ENCODE measurements around the gene F12. TPM values are rescaled to one million over a fixed set of nuclear protein-coding genes. Genes with fewer than 3 reads are reported as not detected.
A peak's percentile ranks its signal among the peaks of the same experiment; 100 is the strongest.

Gene F12
- total RNA-seq, 2 donors from 2014 or later = 0.95 to 2.9 TPM

DNA sequence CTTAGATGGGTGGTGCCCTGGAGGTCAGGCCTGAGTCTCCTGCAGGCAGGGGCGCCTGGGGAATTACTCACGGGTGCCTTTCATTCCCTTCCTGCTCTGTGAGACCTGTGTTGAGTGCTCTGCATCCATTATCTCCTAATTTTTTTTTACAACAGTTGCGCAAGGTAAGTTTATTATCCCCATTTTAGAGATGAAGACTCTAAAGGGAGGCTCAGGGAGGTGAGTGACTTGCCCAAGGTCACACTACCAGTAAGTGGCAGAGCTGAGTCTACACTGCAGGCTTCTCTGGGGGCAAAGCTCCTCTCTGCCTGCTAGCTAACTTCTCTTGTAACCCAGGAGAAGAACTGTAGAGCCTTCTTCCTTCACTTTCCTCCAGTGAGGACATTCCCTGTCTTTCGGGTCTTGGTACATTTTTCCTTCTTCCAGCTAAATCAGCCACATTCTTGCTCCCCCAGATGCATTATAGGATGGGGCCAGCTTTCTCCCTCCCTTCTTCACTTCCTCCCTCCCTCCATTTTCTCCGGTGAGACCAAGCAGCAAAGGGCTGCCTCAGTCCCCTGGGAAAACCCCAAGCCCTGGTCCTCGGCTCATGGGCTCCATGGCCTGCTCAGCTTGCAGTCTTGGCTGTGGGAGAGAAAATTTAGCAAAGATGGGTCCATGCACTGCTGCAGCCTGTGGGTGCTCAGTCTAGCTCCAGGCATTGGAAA lies 39.0 kb upstream of the F12 start:
- TF ChIP-seq CTCF (conservative IDR thresholded peaks at IDR 0.05) = no peak

GRCh38 chr5:177447611-177448243 lies 38.4 kb upstream of the F12 start:
- Mint-ChIP-seq H3K9me3 (no peaks in the 10 kb centered on the region), H3K27ac (no peak overlapping the region), H3K27me3 (ENCODE audit: insufficient read depth) (peaks cover 65% of the 10 kb centered on the region), H3K4me1 (peaks cover 8% of the 10 kb centered on the region), H3K36me3 (ENCODE audit: low read depth) (no peaks in the 10 kb centered on the region), H3K4me3 (peak overlapping the region; percentile 47)
- H3K4me3 ChIP-seq (ENCODE audit: low read length) = peak overlapping the region; percentile 67
- H3K36me3 ChIP-seq (ENCODE audit: control insufficient read depth, insufficient read depth, low read length) = peaks cover 5% of the 10 kb centered on the region
- no peak overlapping the region for H3K9ac ChIP-seq (ENCODE audit: extremely low read depth, low read length, poor library complexity, severe bottlenecking)
- TF ChIP-seq CTCF (conservative IDR thresholded peaks at IDR 0.05) = no peak
- H3K9me3 ChIP-seq (ENCODE audit: control insufficient read depth, low read length) = no peaks in the 10 kb centered on the region
- H3K27me3 ChIP-seq (ENCODE audit: control insufficient read depth, insufficient read depth, low read length, poor library complexity, severe bottlenecking) = peaks cover 13% of the 10 kb centered on the region
- 29 to 42% methylated on average over 8 to 23 of the region's 23 CpGs for WGBS, 2 experiments (ENCODE audit: insufficient coverage in 1 of 2, insufficient read length in 1 of 2)
- DNase-seq = peak; percentile 92
- peak overlapping the region; percentile 91 for H3K27ac ChIP-seq (ENCODE audit: low read depth, low read length)
- peaks cover 3% of the 10 kb centered on the region for H3K4me1 ChIP-seq (ENCODE audit: control insufficient read depth, insufficient read depth, low read length)

More for the DNA sequence above, 39.0 kb upstream of the F12 start:
- H3K4me3 ChIP-seq (ENCODE audit: low read length) = no peak overlapping the region
- peaks cover 8% of the 10 kb centered on the region for H3K4me1 Mint-ChIP-seq
- H3K27ac Mint-ChIP-seq = no peak overlapping the region
- DNase-seq = no peak
- H3K4me1 ChIP-seq (ENCODE audit: control insufficient read depth, insufficient read depth, low read length) = peaks cover 3% of the 10 kb centered on the region
- no peaks in the 10 kb centered on the region for H3K36me3 Mint-ChIP-seq (ENCODE audit: low read depth)
- no peaks in the 10 kb centered on the region for H3K9me3 Mint-ChIP-seq
- H3K9ac ChIP-seq (ENCODE audit: extremely low read depth, low read length, poor library complexity, severe bottlenecking) = no peak overlapping the region
- peaks cover 72% of the 10 kb centered on the region for H3K27me3 Mint-ChIP-seq (ENCODE audit: insufficient read depth)
- 87 to 95% methylated on average over 3 to 6 of the region's 6 CpGs for WGBS, 2 experiments (ENCODE audit: insufficient coverage in 1 of 2, insufficient read length in 1 of 2)
- H3K27me3 ChIP-seq (ENCODE audit: control insufficient read depth, insufficient read depth, low read length, poor library complexity, severe bottlenecking) = peaks cover 13% of the 10 kb centered on the region
- H3K36me3 ChIP-seq (ENCODE audit: control insufficient read depth, insufficient read depth, low read length) = peaks cover 5% of the 10 kb centered on the region
- peak overlapping the region; percentile 91 for H3K27ac ChIP-seq (ENCODE audit: low read depth, low read length)
- peak overlapping the region; percentile 47 for H3K4me3 Mint-ChIP-seq
- no peaks in the 10 kb centered on the region for H3K9me3 ChIP-seq (ENCODE audit: control insufficient read depth, low read length)

GRCh38 chr5:177447066-177447610 lies 37.8 kb upstream of the F12 start:
- no peak overlapping the region for H3K27ac Mint-ChIP-seq
- DNase-seq = peak; percentile 86
- Histone ChIP-seq H3K4me3 (ENCODE audit: low read length) (peak overlapping the region; percentile 80), H3K9me3 (ENCODE audit: control insufficient read depth, low read length) (no peaks in the 10 kb centered on the region), H3K4me1 (ENCODE audit: control insufficient read depth, insufficient read depth, low read length) (peaks cover 3% of the 10 kb centered on the region), H3K9ac (ENCODE audit: extremely low read depth, low read length, poor library complexity, severe bottlenecking) (peak overlapping the region; percentile 38), H3K27me3 (ENCODE audit: control insufficient read depth, insufficient read depth, low read length, poor library complexity, severe bottlenecking) (peaks cover 13% of the 10 kb centered on the region), H3K36me3 (ENCODE audit: control insufficient read depth, insufficient read depth, low read length) (peaks cover 5% of the 10 kb centered on the region), H3K27ac (ENCODE audit: low read depth, low read length) (peak overlapping the region; percentile 91)
- H3K9me3 Mint-ChIP-seq = no peaks in the 10 kb centered on the region
- peaks cover 60% of the 10 kb centered on the region for H3K27me3 Mint-ChIP-seq (ENCODE audit: insufficient read depth)
- WGBS, 2 experiments (ENCODE audit: insufficient coverage in 1 of 2, insufficient read length in 1 of 2) = 0 to 1% methylated on average over 5 to 29 of the region's 52 CpGs
- TF ChIP-seq CTCF (conservative IDR thresholded peaks at IDR 0.05) = no peak
- H3K4me3 Mint-ChIP-seq = peak overlapping the region; percentile 47
- peaks cover 8% of the 10 kb centered on the region for H3K4me1 Mint-ChIP-seq
- H3K36me3 Mint-ChIP-seq (ENCODE audit: low read depth) = no peaks in the 10 kb centered on the region
